ENCODE data around the gene GARIN5A.
A peak's percentile ranks its signal among the peaks of the same experiment; 100 is the strongest.

The GARIN5A gene

GRCh38 chr19:50435221-50435620, 41.4 kb downstream of the GARIN5A start:
- no peak for TF ChIP-seq CTCF (conservative IDR thresholded peaks at IDR 0.05; ENCODE audit: control insufficient read depth, insufficient read depth, low read depth, low read length)
- no peak for DNase-seq (ENCODE audit: low read depth)
- no peak overlapping the region for H3K4me3 ChIP-seq (ENCODE audit: control insufficient read depth, low read depth, low read length)

GRCh38 chr19:50434525-50434924, 42.1 kb downstream of the GARIN5A start:
- TF ChIP-seq CTCF (conservative IDR thresholded peaks at IDR 0.05; ENCODE audit: control insufficient read depth, insufficient read depth, low read depth, low read length), result no peak
- no peak overlapping the region for H3K4me3 ChIP-seq (ENCODE audit: control insufficient read depth, low read depth, low read length)
- no peak for DNase-seq (ENCODE audit: low read depth)

DNA sequence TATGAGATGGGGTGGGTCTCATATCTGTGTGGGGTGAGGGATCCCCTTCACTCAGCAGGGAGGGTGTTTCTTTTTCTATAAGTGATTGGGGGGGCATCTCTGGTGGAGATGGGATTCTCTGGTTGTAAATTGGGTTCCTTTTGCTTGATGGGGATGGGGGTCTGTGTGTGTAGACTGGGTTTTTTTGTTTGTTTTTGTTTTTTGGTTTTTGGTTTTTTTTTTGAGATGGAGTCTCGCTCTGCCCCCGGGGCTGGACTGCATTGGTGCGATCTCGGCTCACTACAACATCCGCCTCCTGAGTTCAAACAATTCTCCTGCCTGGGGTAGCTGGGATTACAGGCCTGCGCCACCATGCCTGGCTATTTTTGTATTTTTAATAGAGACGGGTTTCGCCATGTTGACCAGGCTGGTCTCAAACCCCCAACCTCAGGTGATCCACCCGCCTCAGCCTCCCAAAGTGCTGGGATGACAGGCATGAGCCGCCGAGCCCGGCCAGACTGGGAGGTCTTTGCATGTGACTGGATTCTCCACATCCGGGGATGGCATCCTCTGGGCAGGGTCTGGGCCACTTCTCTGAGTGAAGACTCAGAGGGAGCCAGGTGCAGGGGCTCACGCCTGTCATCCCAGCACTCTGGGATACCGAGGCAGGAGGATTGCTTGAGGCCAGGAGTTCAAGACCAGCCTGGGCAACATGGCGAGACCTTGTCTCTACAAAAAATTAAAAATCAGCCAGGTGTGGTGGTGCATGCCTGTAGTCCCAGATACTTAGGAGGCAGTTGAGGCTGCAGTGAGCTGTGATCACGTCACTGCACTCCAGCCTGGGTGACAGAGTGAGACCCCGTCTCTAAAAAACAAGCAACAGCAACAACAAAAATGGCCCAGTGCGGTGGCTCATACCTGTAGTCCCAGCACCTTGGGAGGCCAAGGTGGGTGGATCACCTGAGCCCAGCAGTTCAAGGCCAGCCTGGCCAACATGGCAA, 43.2 kb downstream of the GARIN5A start:
- TF ChIP-seq CTCF (conservative IDR thresholded peaks at IDR 0.05; ENCODE audit: control insufficient read depth, insufficient read depth, low read depth, low read length), result no peak
- DNase-seq (ENCODE audit: low read depth), result no peak
- no peak overlapping the region for H3K4me3 ChIP-seq (ENCODE audit: control insufficient read depth, low read depth, low read length)

DNA sequence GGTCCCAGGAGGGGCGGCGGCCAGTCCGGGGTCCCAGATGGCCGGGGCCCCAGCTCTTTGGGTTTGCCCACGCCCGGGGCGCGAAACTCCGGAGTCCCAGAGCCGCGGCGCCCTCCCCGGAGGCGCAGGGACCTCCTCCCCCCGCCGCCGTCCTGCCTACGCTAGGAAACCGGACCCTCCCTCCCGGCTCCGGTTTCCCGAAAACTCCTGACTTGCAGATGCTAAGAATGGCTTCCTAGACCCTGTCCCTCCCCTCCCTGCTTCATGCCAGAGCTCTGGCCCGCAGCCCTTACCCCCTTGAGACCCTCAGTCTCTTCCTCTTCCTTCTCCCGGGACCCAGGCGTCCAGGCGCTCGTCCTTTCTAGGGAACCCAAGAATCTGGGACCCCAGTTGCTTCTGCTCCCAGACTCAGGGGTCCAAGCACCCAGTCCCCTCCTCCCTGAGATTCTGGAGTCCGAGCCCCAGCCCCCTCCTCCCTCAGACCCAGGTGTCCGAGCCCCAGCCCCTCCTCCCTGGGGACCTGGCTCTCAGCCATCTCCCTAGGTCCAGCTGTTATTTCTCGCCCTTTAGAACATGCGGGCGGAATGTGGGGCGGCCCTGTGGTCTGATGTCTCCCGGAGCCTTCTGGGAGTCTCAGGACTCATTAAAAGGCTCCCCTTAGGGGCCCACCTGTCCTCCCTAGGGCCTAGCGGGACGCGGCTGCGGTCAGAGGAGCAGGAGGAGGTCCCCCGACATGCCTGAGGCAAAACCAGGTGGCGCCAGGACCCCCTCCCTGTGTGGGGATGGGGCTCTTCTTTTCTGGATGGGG, 44.2 kb downstream of the GARIN5A start, which contains the start of gene MYBPC2:
Gene MYBPC2 (plus strand): TSS at position 672 of the 808 bp plus-strand sequence. CDS start 62 bp downstream, at position 734.
- no peak for TF ChIP-seq CTCF (conservative IDR thresholded peaks at IDR 0.05; ENCODE audit: control insufficient read depth, insufficient read depth, low read depth, low read length)
- DNase-seq (ENCODE audit: low read depth), result no peak
- peak within 1 kb of the TSS; percentile 46 for H3K4me3 ChIP-seq (ENCODE audit: control insufficient read depth, low read depth, low read length)

DNA sequence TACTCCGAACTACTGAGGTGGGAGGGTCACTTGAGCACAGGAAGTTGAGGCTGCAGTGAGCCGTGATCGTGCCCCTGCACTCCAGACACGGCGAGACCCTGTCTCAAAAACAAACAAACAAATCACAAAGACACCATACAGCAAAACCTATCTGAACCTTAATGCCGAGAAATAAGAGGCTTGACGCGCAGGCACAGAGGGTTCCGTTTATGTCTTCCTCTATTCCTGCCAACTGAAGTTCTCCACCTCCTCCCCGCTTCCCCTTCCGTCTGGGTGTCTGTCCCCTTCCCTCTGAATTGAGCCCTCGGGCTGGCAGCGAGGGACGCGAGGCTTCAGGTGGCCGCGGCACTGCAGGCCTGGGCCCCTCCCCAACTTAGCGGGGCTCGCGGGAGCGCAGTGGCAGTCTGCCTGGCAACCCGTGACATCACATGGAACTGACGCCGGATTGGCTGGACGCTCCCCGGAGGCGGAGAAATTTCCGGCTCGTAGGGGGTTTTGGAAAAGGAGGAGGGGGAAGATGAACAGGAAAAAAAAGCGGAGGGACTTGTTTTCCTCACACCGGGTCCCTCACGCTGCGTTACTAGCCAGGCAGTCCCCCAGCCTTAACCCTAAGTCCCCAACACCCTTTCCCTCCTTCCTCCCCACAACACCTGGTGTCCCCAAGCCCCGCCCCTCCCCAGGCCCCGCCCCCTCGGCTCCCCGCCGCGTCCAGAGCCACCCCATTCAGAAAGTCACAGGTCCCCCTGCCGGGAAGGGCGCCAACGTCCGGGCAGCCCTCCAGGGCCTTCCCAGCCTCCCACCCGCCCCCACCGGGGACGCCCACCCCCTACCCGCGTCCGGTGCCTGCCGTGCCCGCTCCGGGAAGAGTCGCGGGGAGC, 45.1 kb downstream of the GARIN5A start:
- H3K4me3 ChIP-seq (ENCODE audit: control insufficient read depth, low read depth, low read length), result peak overlapping the region; percentile 46
- TF ChIP-seq CTCF (conservative IDR thresholded peaks at IDR 0.05; ENCODE audit: control insufficient read depth, insufficient read depth, low read depth, low read length), result no peak
- DNase-seq (ENCODE audit: low read depth), result peak; percentile 41

DNA sequence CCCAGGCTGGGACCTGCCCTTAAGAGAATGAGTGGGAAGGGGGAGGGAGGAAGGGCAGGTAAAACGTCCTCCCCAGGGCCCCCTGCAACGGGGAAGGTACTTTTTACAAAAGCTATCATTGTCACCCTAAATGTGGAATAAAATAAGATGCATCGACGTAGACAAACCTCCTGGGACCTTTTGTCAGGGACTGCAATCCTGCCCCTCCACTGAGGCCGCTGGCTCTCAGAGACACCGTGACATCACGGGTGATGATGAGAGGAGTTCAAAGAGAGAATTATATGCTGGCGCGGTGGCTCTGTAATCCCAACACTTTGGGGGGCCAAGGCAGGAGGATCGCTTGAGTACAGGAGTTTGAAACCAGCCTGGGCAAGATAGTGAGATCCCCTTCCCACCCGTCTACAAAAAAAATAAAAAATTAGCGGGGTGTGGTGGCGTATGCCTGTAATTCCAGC, 45.7 kb downstream of the GARIN5A start:
- no peak for TF ChIP-seq CTCF (conservative IDR thresholded peaks at IDR 0.05; ENCODE audit: control insufficient read depth, insufficient read depth, low read depth, low read length)
- H3K4me3 ChIP-seq (ENCODE audit: control insufficient read depth, low read depth, low read length), result peak overlapping the region; percentile 46
- DNase-seq (ENCODE audit: low read depth), result no peak
